G401 (cell line): ENCODE data around the gene SULT1C3. TPM values are rescaled to one million over a fixed set of nuclear protein-coding genes. Genes with fewer than 3 reads are reported as not detected.
"Not testable (repeated sequence)": the region's sequence is repeated elsewhere in the genome, so short reads cannot be mapped to it uniquely, and the experiment has no call there.

Experiments used
- DNase-seq: peaks from one replicate; pipeline ENCODE4 v3.0.0-alpha.2; 2015; ENCODE audit warnings: low spot score
- in situ Hi-C: cut with HindIII; loops from 2 replicates; pipeline ENCODE4 v1.10.0; 2016; ENCODE audit warnings: low sequenced_read_pairs, mixed read lengths
- total RNA-seq: library from RNA; depleted of rRNA; stranded (reverse); fragments of >200 nt; shearing (Covaris generic); gene quantifications from 2 replicates; pipeline ENCODE4 v1.2.3, GENCODE V29; 2014

The SULT1C3 gene
- total RNA-seq, 1 experiment from 2014 or later: not detected

GRCh38 chr2:108240966-108241365 lies 1.2 kb downstream of the SULT1C3 start:
- DNase-seq: no peak
- in situ Hi-C loops: no loop called here

DNA sequence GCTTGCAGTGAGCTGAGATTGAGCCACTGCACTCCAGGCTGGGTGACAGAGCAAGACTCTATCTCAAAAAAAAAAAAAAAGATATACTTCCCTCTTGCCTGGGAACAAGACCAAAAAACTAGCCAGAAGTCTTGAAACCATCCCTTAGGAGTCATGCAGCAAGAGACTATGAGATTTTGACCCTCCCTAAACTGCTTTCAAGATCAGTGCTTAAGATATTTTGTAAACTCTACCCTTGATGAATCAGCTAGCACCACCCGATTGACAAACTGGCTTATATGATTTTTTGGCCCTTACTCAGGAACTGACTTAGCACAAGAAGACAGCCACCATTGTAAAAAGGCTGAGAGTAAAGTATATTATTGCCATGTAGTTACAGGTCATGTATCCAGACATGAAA lies 3.8 kb downstream of the SULT1C3 start:
- in situ Hi-C loops: no loop called here

GRCh38 chr2:108244667-108245414 lies 5.1 kb downstream of the SULT1C3 start:
- in situ Hi-C loops: no loop called here
- DNase-seq: no peak

More for the DNA sequence above, 3.8 kb downstream of the SULT1C3 start:
- no peak for DNase-seq

GRCh38 chr2:108253106-108253505 lies 13.3 kb downstream of the SULT1C3 start:
- DNase-seq: no peak
- in situ Hi-C loops: no loop called here

DNA sequence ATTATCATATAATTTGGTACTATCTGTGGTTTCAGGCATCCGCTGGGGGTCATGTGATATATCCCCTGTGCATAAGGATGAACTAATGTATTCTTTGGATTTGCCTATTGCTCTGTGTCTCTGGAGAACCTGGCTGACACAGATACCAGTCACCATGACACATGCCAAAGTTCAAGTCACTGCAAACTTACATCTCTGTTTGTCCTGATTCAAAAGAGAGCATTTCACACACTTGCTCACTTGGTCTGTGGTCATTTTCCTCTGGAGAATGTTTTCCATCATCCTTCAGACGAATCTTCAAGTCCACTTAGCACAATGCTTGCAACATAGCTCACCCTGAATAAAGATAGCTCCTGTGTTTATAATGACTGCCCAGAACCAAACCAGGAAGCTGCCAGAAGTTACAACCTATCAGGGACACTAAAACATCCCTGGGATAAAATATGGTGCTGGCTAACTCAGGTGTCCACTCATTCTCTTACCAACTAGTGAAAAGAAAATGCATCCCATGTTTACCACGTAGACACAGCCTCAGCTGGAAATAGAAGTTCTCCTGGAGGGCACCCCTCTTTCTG lies 18.1 kb downstream of the SULT1C3 start:
- in situ Hi-C loops: no loop called here
- no peak for DNase-seq

DNA sequence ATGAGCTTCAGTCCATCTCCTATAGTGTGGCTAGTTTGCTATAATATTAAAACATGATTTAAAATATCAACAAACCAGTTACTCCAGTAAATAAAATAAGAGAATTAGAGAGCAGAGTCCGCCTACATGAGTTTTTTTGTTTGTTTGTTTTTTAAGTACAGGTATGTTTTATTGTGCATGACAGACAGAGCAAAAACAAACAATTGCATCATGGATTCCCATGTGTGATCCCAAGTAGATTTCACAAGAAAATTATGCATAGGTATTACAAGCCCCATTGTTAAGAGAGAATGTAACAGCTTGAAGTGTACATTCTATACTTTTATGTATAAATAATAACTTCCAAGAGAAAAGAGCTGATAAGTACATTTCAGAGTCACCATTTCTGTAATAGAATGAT lies 21.0 kb downstream of the SULT1C3 start:
- in situ Hi-C loops: no loop called here
- DNase-seq: no peak

DNA sequence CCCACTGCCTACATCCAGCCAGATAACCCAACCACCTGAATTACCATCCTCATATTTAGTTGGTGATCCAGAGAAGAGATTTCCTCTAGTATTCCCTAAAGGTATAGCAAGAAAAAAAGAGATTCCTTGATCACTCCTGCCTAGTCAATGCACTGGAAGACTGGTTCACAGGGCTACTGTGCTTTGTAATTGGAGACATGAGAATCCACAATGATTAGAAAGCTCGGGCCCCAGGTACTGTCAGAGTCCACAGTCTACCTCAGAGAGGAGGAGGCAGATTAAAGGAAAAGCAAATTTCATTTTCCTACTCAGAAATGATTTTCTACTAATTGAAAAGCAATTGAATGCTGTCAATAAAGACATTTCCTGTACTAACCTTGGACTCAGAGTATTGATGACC lies 22.3 kb downstream of the SULT1C3 start:
- in situ Hi-C loops: no loop called here
- DNase-seq: no peak

GRCh38 chr2:108263401-108263800 lies 23.6 kb downstream of the SULT1C3 start:
- in situ Hi-C loops: no loop called here

DNA sequence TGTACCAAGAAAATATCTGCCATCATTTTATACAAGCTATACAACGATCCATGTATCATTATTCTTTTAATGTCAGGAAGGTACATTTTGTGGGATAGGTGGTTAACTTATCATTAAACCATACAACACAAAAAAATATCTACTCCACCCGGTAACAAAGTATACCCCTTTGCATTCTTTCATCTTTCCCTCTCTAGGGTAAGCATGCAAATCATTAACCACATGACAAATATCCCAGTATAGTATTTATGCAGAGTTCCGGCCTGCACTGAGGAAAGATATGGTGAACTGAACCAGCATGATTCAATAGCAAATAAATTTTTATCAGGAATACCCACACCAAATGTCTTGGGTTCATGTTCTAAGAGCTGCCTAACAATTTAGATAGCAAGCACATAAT lies 26.4 kb downstream of the SULT1C3 start:
- in situ Hi-C loops: no loop called here
- no peak for DNase-seq

More at GRCh38 chr2:108263401-108263800, 23.6 kb downstream of the SULT1C3 start:
- DNase-seq: no peak

DNA sequence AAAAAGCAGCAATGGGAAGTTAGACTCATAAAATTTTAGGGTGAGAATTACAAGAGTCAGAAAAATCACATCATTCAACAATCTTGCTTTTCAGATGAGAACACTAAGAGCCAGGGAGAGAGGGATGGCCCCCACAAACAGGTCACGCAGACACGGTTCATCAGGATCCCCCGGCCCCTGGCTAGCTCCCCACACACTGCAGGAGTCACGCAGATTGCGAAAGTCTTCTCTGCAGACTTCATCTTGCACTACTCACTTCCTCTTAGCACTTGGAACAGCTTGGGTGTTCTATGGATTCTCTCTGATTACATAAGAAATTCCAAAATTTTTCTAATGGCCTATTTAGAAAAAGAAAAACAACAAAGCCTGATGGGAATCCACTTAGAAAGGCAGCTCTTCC lies 27.3 kb downstream of the SULT1C3 start:
- DNase-seq: no peak
- in situ Hi-C loops: no loop called here

DNA sequence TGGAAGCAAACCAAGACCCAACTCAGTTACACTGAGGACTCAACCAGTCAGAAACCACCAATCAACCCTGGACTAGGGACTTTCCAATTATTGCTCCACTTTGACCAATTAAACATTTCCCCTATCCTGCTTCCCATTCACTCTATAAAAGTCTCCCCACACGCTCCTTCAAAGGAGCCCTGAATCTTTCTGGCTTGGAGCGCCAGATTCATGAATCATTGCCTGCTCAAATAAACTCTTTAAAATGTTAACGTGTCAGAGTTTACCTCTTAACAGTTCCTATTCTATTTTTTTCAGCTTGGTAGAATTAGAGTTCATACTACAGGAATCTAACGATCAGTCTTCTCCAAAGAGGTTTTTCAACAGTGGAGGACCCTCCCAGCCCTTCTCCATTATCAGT lies 28.2 kb downstream of the SULT1C3 start:
- no peak for DNase-seq

DNA sequence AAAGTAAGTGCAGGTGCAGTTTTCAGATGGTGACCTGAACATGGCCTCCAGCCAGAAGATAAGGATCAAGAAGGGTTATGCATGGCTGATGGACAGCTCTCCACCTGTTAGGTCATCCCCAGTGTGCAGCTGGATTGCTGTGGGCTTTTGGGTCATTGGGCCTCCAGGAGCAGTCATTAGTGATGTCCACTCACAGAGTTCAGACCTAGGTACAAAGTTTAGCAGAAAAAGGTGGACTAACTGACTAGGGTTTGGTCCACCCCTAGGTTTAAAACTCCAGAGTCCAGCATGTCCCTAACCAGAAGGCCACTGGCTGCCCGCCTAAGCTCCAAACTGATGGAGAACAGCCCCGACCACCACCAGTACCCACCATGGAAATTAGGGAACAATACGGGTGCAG lies 30.6 kb downstream of the SULT1C3 start:
- no peak for DNase-seq
- in situ Hi-C loops: no loop called here

More for the DNA sequence above, 28.2 kb downstream of the SULT1C3 start:
- in situ Hi-C loops: no loop called here

GRCh38 chr2:108270768-108271506 lies 31.2 kb downstream of the SULT1C3 start:
- in situ Hi-C loops: no loop called here
- no peak for DNase-seq

GRCh38 chr2:108271691-108272253 lies 32.0 kb downstream of the SULT1C3 start:
- no peak for DNase-seq
- in situ Hi-C loops: no loop called here

DNA sequence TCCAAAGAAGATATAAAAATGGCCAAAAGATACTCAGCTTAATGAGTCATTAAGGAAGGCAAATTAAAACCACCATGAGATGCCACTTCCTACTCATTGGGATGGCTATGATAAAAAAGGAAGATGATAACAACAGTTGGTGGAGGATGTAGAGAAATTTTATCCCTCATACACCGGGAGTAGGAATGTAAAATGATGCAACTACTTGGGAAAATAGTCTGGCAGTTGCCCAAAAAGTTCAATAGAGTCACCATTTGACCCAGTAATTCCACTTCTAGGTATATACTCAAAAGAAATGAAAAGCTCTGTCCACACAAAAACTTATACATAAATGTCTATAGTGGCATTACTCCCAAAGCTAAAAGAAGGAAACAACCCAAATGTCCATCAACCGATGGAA lies 38.9 kb downstream of the SULT1C3 start:
- in situ Hi-C loops: no loop called here

DNA sequence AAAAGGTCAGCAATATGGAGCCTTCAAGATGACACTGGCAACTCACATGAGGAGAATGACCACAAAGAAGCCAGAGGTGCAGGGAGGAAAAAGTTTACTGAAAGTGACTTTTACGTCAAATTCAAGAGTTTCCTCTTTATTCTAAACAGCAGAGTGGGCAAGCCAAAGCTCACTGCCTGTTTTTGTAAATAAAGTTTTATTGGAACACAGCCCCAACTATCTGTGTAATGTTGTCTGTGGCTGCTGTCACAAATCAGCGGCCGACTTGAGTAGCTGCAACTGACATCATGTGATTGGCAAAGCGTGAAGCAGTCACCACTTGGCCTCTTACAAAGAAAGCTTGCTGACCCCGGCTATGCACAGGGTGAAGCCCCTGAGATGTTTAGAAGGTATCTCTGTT lies 39.7 kb downstream of the SULT1C3 start:
- DNase-seq: no peak
- in situ Hi-C loops: no loop called here

More for the DNA sequence above, 38.9 kb downstream of the SULT1C3 start:
- no peak for DNase-seq

DNA sequence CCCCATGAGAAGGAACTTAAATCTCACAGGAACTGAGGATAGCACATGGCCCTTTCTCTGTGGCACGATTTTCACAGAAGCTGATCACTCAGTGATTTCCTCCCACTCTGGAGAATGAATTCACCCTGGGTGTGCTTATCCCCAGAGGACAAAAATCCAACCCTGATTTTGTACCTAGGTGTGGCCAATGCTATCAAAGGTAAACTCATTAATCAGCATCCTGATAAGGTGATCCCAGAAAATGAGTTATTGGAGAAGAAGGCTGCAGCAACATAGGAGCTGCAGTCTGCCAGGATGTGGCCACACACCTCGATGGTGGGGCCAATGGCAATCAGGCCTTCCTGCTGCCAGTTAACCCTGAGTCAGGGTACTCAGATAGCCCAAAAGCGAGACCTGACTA lies 40.7 kb downstream of the SULT1C3 start:
- DNase-seq: no peak
- in situ Hi-C loops: no loop called here

- in situ Hi-C loops, DNase-seq: not testable (repeated sequence)
These were observed 44.8 kb downstream of the SULT1C3 start for GRCh38 chr2:108284566-108284965.

DNA sequence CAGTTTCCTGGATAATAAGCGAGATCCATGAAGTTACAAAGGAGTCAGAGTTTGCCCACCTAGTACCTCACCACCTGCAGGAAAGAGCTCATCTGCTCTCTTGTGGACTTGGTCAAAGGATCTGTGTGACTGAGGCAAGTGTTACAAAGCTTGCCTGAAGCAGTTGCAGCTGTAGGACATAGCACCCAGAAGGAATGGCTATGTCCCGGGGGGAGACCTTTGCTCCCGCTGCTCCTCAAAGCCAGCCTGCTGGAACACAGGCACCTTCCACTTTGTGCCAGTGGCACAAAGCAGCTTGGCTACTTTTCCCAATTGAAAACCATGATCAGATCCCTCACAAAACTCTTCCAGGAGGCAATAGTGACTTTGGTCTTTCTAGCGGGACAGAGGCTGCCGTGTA lies 45.8 kb downstream of the SULT1C3 start:
- DNase-seq: no peak
- in situ Hi-C loops: no loop called here

- DNase-seq: no peak
- in situ Hi-C loops: no loop called here
These were observed 47.4 kb downstream of the SULT1C3 start for GRCh38 chr2:108287169-108287568.
